Fibroblast of lung (primary cell): ENCODE measurements around the gene WRAP53. TPM values are rescaled to one million over a fixed set of nuclear protein-coding genes. Genes with fewer than 3 reads are reported as not detected.
A peak's percentile ranks its signal among the peaks of the same experiment; 100 is the strongest.

ENCODE experiments used
- DNase-seq, 2 donors: peaks; one replicate each; pipeline versions ENCODE4 v3.0.0 to v3.0.0-alpha.2; 2010; ENCODE audit warnings: low read depth in 2 of 2
- H2AFZ ChIP-seq: 2 replicates; pipeline ENCODE4 v1.5.1; 2012; ENCODE audit warnings: low read length, control low read depth, inconsistent platforms
- H3K27ac ChIP-seq: 2 replicates; pipeline ENCODE4 v1.5.1; 2011; ENCODE audit warnings: low read length, control low read depth; ENCODE audit not compliant: insufficient read depth
- H3K27me3 ChIP-seq: 2 replicates; pipeline ENCODE4 v1.5.1; 2011; ENCODE audit warnings: mild to moderate bottlenecking, low read length; ENCODE audit not compliant: control insufficient read depth, insufficient read depth
- H3K36me3 ChIP-seq: 2 replicates; pipeline ENCODE4 v1.5.1; 2011; ENCODE audit warnings: low read length; ENCODE audit not compliant: control insufficient read depth, insufficient read depth
- H3K4me1 ChIP-seq: 2 replicates; pipeline ENCODE4 v1.5.1; 2011; ENCODE audit warnings: low read length; ENCODE audit not compliant: control insufficient read depth, insufficient read depth; ENCODE audit errors: extremely low read depth
- H3K4me2 ChIP-seq: 2 replicates; pipeline ENCODE4 v1.5.1; 2011; ENCODE audit warnings: low read length, control low read depth; ENCODE audit not compliant: insufficient read depth; ENCODE audit errors: extremely low read depth
- H3K4me3 ChIP-seq, 4 experiments: fragments of 200-600 bp in 1 of 4; sonication (generic) in 1 of 4; replicated peaks in 1 of 4; 2 replicates each; pipeline ENCODE4 v1.5.1; 2011 to 2016; ENCODE audit warnings: low read length in 4 of 4, low read depth in 3 of 4, mild to moderate bottlenecking in 3 of 4, control low read depth in 2 of 4, inconsistent platforms in 1 of 4, mixed read lengths in 1 of 4; ENCODE audit not compliant: insufficient read depth in 1 of 4; ENCODE audit errors: control extremely low read depth in 1 of 4
- H3K79me2 ChIP-seq: 2 replicates; pipeline ENCODE4 v1.5.1; 2012; ENCODE audit warnings: mild to moderate bottlenecking, low read length, inconsistent platforms; ENCODE audit not compliant: control insufficient read depth, insufficient read depth
- H3K9ac ChIP-seq: 2 replicates; pipeline ENCODE4 v1.5.1; 2011; ENCODE audit warnings: mild to moderate bottlenecking, low read length, control low read depth; ENCODE audit not compliant: insufficient read depth
- H3K9me3 ChIP-seq: 2 replicates; pipeline ENCODE4 v1.5.1; 2012; ENCODE audit warnings: low read depth, low read length; ENCODE audit not compliant: control insufficient read depth, insufficient read depth
- H4K20me1 ChIP-seq: 2 replicates; pipeline ENCODE4 v1.5.1; 2011; ENCODE audit warnings: low read length; ENCODE audit not compliant: control insufficient read depth, insufficient read depth; ENCODE audit errors: extremely low read depth
- EZH2 ChIP-seq: IDR thresholded peaks from 2 replicates; pipeline ENCODE4 v1.5.1; 2012; ENCODE audit warnings: low read length, control low read depth, mild to moderate bottlenecking; ENCODE audit errors: missing control alignments
- polyA plus RNA-seq, 2 donors: library from polyadenylated mRNA; depleted of rRNA in 1 of 2; stranded (reverse) in 1 of 2; unstranded in 1 of 2; fragments of >200 nt; gene quantifications; 2 replicates each; pipeline ENCODE4 v1.2.1, GENCODE V29; 2011 to 2012; ENCODE audit warnings: missing spikeins in 1 of 2
- total RNA-seq: library from RNA; depleted of rRNA; stranded (reverse); fragments of >200 nt; gene quantifications from 2 replicates; pipeline ENCODE4 v1.2.1, GENCODE V29; 2014
- TF ChIP-seq, protein P1 (sequence below), 2 donors: IDR thresholded peaks in 1 of 2; conservative IDR thresholded peaks in 1 of 2; 1 replicate in 1 of 2; 2 replicates in 1 of 2; pipeline ENCODE4 v1.5.1; 2011 to 2012; ENCODE audit warnings: low read length in 2 of 2, control low read depth in 1 of 2, inconsistent platforms in 1 of 2, low read depth in 1 of 2, mild to moderate bottlenecking in 1 of 2

The WRAP53 gene
- total and polyA plus RNA-seq, 2 donors (not counting 1 experiment from before 2014, with no cell fraction given), result 3.0 to 3.1 TPM

- H4K20me1 ChIP-seq, result no peaks in the 10 kb centered on the region
- peaks cover 34% of the 10 kb centered on the region for H3K27me3 ChIP-seq
- TF ChIP-seq, protein P1, sequence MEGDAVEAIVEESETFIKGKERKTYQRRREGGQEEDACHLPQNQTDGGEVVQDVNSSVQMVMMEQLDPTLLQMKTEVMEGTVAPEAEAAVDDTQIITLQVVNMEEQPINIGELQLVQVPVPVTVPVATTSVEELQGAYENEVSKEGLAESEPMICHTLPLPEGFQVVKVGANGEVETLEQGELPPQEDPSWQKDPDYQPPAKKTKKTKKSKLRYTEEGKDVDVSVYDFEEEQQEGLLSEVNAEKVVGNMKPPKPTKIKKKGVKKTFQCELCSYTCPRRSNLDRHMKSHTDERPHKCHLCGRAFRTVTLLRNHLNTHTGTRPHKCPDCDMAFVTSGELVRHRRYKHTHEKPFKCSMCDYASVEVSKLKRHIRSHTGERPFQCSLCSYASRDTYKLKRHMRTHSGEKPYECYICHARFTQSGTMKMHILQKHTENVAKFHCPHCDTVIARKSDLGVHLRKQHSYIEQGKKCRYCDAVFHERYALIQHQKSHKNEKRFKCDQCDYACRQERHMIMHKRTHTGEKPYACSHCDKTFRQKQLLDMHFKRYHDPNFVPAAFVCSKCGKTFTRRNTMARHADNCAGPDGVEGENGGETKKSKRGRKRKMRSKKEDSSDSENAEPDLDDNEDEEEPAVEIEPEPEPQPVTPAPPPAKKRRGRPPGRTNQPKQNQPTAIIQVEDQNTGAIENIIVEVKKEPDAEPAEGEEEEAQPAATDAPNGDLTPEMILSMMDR (conservative IDR thresholded peaks at IDR 0.05 in 1 of 2, IDR thresholded peaks at IDR 0.05 in 1 of 2; ENCODE audit: low read depth in 1 of 2, low read length in 2 of 2), result peak in 1 of 2 donors; percentile 19
- TF ChIP-seq EZH2, result no peak
These were observed 22.9 kb downstream of the WRAP53 start for GRCh38 chr17:7711051-7711755.

DNA sequence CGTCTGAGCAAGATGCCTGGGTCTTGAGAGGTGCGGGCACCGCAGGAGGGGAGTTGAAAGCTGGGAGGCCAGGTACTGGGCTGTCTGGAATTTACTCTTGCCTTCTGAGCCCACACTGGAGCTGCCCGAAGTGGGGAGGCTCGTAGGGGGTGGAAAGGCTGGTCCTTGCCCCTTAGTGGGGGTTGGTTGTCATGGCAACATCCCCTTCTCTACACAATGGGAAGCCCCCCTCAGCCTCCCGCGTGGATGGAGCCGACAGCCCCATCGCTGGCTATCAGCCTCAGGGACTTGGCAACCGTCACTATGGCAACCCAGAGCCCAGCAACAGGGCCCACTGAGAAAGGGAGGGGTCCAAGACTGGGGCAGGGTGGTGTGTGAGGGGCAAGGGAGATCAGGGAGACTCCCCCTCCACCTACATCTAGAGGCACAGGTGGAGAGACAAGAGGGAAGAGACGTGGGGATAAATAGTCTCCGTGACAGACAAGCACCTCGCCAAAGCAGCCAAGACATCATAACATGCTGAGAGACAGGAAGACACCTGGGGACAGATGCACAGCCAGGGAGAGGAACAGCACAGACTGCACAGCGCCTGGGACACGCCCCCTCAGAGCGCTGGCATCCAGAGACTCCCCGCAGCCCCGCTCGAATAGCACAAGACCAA lies 24.0 kb downstream of the WRAP53 start:
- peaks cover 26% of the 10 kb centered on the region for H3K27me3 ChIP-seq
- H3K4me2 ChIP-seq, result no peak overlapping the region
- TF ChIP-seq EZH2, result peak; percentile 57
- TF ChIP-seq, protein P1 (conservative IDR thresholded peaks at IDR 0.05 in 1 of 2, IDR thresholded peaks at IDR 0.05 in 1 of 2; ENCODE audit: low read depth in 1 of 2, low read length in 2 of 2), result no peak
- no peak overlapping the region for H3K9ac ChIP-seq
- no peaks in the 10 kb centered on the region for H4K20me1 ChIP-seq
- no peaks in the 10 kb centered on the region for H3K79me2 ChIP-seq
- H3K36me3 ChIP-seq, result no peaks in the 10 kb centered on the region
- H3K27ac ChIP-seq, result no peak overlapping the region
- H3K9me3 ChIP-seq, result no peaks in the 10 kb centered on the region
- no peak for DNase-seq
- no peak overlapping the region for H3K4me3 ChIP-seq
- H3K4me1 ChIP-seq, result peaks cover 4% of the 10 kb centered on the region
- H2AFZ ChIP-seq, result no peak overlapping the region

More at GRCh38 chr17:7711051-7711755, 22.9 kb downstream of the WRAP53 start:
- no peak for DNase-seq
- H3K36me3 ChIP-seq, result no peaks in the 10 kb centered on the region
- no peaks in the 10 kb centered on the region for H3K79me2 ChIP-seq
- no peaks in the 10 kb centered on the region for H3K4me1 ChIP-seq
- no peak overlapping the region for H3K4me3 ChIP-seq
- H3K9ac ChIP-seq, result no peak overlapping the region
- no peak overlapping the region for H3K27ac ChIP-seq
- H3K9me3 ChIP-seq, result no peaks in the 10 kb centered on the region
- no peak overlapping the region for H3K4me2 ChIP-seq
- H2AFZ ChIP-seq, result no peak overlapping the region

DNA sequence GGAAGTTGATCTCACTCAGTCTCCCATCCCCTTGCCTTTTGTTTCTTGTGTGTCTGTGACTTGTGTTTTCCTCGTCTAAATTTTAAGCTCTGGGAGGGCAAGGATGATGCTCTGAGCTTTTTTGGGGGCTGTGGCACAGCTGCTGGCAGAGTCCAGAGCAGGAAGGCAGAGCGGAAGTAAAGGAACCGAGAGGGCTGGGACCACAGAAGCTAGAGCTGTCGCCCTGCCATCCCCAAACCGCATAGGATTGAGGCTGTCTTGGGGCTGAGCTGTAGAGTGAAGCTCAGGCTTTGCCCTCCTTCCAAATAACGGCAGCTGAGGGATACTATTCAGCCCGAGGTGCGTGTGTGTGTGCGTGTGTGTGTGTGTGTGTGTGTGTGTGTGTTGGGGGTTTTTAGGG lies 25.5 kb downstream of the WRAP53 start:
- H3K27ac ChIP-seq, result no peak overlapping the region
- no peaks in the 10 kb centered on the region for H3K79me2 ChIP-seq
- no peak for DNase-seq
- no peak overlapping the region for H3K4me2 ChIP-seq
- H3K4me3 ChIP-seq, result no peak overlapping the region
- no peaks in the 10 kb centered on the region for H4K20me1 ChIP-seq
- no peak for TF ChIP-seq EZH2
- TF ChIP-seq, protein P1 (conservative IDR thresholded peaks at IDR 0.05 in 1 of 2, IDR thresholded peaks at IDR 0.05 in 1 of 2; ENCODE audit: low read depth in 1 of 2, low read length in 2 of 2), result no peak
- H3K9ac ChIP-seq, result no peak overlapping the region
- H2AFZ ChIP-seq, result no peak overlapping the region
- peaks cover 4% of the 10 kb centered on the region for H3K4me1 ChIP-seq
- peaks cover 35% of the 10 kb centered on the region for H3K27me3 ChIP-seq
- no peaks in the 10 kb centered on the region for H3K36me3 ChIP-seq
- H3K9me3 ChIP-seq, result no peaks in the 10 kb centered on the region
